HG02852 (cell line): ENCODE data around the gene KLHL7.
A peak's percentile ranks its signal among the peaks of the same experiment; 100 is the strongest.
"Not testable (repeated sequence)": the region's sequence is repeated elsewhere in the genome, so short reads cannot be mapped to it uniquely, and the experiment has no call there.

Source experiments
- ATAC-seq: cut with Tn5 transposase; IDR thresholded peaks from one replicate; pipeline ENCODE4 v1.9.1; 2021; ENCODE audit warnings: mild to moderate bottlenecking, moderate library complexity; ENCODE audit not compliant: unreplicated experiment

KLHL7 gene

DNA sequence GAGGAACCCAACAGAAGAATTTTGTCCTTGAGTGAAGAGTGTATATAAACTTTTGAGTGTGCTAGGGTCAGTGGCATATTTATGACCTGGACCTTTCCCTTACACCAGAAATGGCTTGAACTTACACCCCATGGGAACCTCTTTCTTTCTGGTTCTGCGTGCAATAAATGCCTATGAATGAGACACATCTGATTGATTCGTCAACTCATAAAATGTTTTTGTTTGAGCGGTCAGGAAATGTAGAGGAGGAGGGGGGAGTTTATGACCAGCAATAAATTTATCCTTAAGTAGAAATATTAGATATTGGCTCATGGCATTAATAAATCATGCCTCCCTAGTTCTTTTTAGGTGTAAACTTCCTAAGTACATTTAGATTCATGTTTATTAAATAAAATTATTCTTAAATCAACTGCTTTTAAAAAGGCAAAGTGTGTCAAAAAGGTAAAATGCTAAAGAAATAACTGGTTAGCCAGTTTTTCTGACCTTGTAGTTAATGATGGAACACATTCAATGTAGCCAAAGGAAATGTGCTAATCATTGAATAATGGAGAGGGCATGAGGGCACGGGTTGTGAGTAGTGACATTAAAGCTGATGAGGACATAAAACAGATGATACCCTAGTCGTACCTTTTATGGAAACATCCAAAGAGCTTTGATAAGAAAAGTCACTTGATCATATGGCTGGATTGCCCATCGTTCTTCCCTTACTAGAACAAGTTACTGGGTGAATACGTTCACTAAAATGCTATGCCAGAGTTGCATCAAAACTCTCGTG is 62.7 kb downstream of the KLHL7 start:
- no peak for ATAC-seq

DNA sequence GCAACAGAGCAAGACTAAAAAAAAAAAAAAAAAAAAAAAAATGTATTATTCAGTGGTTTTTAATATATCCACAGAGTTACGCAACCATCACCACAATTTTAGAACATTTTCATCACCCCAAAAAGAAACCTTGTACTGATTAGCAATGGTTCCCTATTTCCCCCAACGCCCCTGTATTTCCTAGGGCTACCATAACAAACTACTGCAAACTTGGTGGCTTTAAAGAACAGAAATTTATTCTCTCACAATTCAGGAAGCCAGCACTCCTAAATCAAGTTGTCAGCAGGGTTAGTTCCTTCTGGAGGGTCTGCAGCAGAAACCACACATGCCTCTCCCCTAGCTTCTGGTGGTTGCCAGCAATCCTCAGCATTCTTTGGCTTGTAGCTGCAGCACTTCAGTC is 70.4 kb downstream of the KLHL7 start:
- ATAC-seq = no peak

DNA sequence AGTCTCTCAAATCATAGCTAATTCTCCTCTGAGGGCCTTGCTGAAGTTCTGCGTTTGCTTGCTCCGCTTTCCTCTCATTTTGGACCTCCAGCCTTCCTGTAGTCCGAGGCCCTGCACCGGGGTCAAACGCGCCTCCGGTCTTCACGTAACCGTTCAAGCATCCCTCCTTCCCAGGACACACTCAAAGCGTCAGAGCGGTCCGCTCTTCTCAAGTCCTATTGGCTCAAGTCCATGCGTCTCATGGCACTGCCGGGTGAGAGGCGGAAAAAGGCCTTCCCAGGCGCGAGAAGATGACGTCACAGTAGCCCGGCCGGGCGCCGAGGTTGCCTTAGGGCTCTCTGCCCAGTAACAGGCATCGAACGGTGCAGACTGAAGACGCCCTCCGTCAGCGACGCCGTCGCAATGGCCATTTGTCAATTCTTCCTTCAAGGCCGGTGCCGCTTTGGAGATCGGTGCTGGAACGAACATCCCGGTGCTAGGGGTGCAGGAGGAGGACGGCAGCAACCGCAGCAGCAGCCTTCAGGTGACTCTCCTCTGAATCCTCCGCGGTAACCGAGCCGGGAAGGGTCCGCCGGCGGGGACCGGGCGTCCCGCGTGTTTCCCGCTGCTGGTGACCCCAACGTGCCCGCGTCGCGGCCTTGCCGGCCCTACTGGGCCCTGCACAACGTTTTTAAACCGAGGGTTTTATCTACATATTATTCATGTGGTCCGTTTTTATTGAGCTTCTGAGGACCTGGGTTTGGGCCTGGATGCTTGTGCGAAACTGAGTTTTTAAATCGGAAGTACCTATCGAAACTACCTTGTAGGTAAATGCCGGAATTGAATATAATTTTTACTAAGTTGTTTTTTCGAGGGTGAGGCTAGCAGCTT is 76.3 kb downstream of the KLHL7 start, which contains the start of gene NUP42:
Gene NUP42, plus strand, starts transcription at position 365 of the 870 bp plus-strand sequence. Its CDS starts 38 bp downstream, at position 403.
- ATAC-seq = peak; percentile 94

DNA sequence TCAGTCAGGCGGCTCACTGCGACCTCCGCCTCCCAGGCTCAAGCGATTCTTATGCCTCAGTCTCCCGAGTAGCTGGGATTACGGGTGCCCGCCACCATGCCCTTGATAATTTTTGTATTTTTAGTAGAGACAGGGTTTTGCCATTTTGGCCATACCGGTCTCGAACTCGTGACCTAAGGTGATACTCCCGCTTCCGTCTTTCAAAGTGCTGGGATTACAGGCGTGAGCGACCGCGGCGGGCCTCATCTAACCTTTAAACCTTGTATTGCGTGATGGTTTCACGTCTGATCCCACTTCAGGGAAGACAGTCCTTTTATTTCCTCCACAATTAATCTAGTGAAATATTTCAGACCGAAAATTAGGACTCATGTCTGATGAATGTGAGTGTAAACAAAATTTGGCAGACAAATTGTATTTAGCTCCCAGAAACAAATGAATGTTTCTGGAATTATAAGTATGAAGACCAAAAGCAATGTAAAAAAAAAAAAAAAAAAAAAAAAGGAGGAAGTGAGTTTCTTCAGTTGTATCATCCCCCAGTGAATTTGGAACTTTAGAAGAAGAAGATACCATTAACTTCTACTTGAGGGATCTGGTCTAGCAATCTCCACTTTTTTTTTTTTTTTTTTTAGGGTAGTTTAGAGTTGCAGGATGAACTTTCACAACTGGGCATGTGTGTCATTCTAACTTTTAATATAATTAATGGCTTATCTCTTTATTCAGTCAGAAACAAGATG is 77.9 kb downstream of the KLHL7 start:
- no peak for ATAC-seq

DNA sequence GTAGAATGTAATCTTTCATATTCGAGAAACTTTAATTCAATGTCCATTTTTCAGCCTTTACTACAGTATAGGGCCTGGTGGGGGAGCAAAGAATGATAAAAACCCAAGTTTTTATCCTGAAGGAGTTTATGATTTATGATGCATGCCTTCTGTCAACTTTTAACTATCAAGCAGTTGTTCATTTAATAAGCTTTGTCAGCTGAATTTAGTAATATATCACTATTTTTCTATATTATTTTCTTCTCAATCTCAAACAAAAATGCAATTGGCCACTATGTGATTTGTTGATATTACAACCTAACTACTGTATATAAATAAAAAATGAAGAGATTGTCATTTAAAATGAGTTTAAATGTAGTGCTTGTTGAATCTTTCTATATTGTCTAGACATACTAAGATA is 78.7 kb downstream of the KLHL7 start:
- ATAC-seq = no peak

DNA sequence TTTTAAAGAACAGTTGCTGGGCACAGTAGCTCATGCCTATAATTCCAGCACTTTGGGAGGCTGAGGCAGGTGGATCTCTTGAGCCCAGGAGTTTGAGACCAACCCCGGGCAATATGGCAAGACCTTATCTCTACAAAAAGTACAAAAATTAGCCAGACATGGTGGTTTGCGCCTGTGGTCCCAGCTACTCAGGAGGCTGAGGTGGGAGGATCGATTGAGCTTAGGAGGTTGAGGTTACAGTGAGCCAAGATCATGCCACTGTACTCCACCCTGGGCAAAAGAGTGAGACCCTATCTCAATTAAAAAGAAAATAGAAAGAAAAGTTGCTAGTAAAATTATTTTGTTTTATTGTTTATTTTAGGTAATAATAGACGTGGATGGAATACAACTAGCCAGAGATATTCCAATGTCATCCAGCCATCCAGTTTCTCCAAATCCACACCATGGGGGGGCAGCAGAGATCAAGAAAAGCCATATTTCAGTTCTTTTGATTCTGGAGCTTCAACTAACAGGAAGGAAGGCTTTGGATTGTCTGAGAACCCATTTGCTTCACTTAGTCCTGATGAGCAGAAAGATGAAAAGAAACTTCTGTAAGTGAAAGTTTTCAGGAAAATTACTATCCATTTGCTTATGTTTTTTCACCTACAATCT is 79.2 kb downstream of the KLHL7 start:
- ATAC-seq = no peak

DNA sequence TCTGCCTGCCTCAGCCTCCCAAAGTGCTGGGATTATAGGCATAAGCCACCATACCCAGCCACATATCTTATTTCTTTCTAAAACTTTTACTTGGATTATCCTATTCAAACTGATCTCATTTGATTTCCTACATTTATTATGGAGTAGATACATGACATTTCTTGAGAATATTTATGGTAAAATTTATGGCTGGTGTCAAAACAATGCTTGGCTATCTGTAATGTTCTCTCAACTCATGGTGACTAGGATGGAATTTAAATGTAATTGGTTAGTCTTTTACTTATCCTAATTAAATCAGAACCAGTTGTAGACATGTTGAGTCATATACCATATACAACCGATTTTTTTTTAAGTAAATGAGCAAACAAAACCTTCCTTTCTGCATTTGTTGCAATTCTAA is 80.4 kb downstream of the KLHL7 start:
- no peak for ATAC-seq

DNA sequence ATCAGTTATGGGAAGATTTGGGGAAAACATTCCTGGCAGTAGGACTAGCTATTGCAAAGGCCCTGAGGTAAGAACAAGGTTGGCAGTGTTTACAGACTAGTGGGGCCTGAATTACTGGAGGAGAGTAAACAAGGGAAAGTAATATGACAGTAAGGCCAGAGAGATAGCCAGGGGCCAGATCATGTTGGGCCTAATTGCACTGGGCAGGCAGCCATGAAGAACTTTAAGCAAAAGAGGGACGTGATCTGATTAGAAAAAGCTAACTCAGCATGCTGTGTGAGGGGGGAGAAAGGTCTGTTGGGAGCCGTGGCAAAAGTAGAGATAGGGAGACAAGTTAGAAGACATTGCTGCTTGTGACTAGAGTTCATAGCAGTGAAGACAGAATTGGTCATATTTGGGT is 85.4 kb downstream of the KLHL7 start:
- no peak for ATAC-seq

DNA sequence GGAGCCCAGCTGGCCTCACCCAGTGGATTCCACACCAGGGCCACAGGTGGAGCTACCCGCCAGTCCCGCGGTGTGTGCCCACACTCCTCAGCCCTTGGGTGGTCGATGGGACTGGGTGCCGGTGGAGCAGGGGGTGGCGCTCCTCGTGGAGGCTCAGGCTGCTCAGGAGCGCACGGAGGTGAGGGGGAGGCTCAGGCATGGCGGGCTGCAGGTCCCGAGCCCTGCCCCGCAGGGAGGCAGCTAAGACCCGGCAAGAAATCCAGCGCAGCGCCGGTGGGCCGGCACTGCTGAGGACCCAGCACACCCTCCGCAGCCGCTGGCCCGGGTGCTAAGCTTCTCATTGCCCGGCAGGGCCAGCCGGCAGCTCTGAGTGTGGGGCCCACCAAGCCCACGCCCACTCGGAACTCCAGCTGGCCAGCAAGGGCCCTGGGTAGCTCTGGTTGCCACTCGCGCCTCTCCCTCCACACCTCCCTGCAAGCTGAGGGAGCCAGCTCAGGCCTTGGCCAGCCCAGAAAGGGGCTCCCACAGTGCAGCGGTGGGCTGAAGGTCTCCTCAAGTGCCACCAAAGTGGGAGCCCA is 88.2 kb downstream of the KLHL7 start:
- not testable (repeated sequence) for ATAC-seq

DNA sequence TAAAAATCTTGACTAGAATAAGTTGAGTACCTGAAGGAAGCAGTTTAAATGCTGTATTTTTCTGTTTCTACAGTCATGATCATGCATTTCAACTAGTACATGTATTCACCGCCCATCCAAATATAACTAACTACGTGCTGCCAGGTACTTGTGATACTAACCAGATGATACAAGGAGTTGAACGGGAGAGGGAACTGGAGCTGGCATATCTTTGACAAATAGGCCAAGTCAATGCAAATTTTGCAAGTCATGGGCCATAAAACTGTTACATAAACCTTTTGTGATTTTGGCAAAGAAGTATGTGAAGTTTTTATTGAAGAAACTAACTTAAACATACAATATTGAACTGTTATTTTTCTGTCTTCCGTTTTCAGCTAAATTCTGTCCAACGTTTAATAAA is 90.7 kb downstream of the KLHL7 start:
- ATAC-seq = no peak

DNA sequence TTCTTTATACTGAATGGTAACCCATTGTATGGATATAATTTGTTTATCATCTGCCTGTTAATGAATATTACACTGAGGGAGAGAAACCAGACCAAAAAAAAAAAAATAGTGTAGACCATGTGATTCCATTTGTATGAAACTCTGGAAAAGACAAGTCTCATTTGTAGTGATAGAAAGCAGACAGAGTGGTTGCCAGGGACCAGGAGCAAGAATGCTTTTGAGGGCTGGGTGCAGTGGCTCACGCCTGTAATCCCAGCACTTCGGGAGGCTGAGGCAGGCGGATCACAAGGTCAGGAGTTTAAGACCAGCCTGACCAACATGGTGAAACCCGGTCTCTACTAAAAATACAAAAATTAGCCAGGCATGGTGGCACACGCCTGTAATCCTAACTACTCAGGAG is 92.2 kb downstream of the KLHL7 start:
- ATAC-seq = not testable (repeated sequence)

DNA sequence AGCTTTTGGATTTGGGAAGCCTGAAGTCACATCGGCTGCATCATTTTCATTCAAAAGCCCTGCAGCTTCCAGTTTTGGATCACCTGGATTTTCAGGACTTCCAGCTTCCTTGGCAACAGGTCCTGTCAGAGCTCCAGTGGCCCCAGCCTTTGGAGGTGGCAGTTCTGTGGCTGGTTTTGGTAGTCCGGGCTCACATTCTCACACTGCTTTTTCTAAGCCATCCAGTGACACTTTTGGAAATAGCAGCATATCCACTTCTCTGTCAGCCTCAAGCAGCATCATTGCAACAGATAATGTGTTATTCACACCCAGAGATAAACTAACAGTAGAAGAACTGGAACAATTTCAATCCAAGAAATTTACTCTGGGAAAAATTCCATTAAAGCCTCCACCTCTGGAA is 94.7 kb downstream of the KLHL7 start:
- no peak for ATAC-seq

DNA sequence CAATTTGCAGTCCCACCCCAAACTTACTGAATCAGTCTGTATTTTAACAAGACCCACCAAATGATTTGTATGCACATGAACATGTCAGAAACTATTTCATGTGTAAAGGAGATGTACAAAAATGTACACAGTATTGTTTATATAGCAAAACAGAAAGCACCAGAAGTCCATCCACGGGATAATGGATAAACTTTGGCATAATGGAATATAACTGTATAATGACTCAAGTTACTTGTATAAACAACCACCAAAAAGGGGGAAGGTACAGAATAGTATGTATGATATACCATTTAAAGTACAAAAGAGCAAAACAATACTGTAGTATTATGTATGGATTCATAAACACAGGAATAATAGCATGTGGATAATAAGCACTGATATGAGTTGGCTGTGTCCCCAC is 98.7 kb downstream of the KLHL7 start:
- no peak for ATAC-seq

DNA sequence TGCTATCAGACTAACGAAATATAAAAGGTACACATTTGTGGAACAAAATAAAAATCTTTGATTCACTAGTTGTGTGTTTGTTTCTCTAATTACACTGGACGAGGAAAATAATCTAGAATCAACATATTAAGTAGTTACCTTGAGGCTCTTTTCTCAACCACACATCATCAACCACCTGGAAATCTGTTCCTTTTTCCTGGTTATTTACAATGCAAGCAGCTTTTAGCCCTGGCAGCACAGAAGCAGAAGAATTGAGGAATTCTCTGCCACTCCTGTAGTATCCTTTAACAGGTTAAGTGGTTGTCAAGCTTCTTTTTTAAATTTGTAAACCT is 100.0 kb downstream of the KLHL7 start:
- ATAC-seq = no peak

DNA sequence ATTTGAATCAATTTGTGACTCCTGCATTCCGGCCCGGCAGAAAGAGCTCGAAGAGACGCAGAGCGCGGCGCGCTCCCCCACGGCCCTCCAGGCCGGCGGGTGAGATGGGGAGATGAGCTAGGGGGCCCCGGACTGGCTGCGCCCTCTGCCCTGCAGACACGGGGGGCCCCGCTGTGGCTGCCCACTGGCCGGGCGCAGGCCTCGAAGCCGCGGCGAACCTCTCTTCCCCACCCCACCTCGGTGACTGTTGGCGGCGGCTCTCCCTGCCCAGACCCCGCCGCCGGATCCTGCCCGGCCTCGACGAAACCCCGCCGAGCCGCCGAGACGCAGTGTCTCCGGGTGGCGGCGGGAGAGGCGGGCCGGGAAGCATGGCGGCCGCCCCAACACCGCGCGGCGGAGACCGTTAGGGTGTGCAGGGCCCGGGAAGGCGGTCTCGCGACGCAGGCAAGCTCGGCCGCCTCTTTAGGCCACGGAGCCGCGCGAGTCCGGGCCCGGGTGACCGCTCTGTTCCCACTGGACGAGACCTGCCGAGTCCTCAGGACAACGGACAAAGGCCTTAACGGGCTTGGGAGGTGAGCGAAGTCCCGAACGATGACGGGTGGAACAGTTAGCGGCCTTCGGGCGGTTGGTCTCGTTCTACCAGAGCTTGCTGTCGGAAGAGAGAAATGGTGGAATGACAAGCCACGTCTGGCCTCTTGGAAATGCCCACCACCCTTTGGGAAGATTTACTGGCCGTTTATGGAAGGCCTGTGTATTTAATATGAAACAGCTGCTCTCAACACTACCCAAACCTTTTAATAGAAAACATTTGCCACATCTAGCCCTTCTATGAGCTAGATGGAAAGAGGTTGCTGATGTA is 100.6 kb downstream of the KLHL7 start:
- peak; percentile 75 for ATAC-seq

DNA sequence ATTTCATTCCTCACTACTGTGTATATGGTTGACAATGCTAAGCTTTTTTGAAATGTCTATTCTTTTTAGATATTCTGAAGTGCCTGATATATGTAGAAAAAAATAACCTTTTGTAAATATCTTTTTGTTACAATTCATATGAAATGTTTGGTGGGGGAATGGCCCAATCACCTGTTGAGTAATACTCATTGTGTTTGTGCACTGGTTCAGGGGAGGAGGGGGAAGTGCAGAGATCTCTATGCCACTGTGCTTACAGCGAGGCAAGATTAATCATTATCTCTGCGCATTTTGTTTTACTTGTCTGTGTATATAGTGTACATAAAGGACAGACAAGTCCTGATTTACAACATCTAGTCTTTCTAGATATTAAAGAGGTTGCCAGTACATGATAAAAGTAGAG is 101.4 kb downstream of the KLHL7 start:
- ATAC-seq = no peak

DNA sequence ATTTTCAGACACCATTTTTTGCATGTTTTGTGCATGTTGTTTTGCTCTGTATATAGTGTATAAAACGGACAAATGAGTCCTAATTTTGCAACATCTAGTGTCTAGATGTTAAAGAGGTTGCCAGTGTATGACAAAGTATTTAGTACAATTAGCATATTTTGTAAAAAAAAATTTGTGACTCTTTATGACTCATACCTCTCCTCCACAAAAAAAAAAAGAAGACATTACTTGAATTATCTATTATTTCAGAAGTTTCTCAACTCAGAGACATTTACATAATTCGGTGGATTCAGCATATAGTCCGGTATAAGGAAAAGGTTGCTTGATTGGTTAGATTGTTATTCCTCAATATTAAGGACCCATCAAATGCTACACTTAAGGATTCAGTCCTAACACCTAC is 102.3 kb downstream of the KLHL7 start:
- ATAC-seq = no peak

DNA sequence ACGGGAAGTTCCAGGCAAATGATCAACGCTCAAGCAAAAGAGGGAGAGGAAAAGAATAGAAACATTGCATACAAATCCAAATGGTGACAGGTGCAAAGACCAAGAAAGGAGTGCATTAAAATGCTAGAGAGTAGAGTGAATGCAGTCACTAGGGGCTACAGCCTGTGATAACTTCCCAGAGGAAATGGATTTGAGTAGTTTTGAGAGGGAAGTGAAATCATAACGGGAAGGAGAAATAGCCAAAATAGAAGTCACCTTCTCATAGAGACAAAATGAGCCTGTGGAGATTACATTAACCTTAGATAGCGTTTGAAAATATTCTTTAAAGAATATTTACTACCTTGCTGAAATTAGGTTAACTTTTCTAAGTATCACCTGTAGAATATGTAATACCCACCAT is 102.7 kb downstream of the KLHL7 start:
- no peak for ATAC-seq

DNA sequence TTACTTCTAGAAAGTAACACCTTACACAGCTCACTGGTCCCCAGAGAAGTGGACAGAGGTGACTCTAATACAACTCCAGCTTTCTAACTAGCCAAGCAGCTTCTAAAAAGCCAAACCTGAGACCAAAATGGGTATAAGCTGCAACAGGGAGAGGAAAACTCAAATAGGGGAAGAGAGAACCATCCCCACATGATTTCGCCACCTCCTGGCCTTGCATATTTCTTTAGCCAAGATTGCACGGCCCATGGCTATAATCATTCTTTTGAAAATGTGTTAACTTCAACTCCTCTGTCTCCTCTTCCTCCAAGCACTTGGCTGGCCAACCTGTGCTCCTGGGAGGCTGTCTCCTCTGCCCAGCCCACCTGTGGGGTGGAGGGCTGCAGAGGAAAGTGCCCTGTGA is 104.9 kb downstream of the KLHL7 start:
- no peak for ATAC-seq

DNA sequence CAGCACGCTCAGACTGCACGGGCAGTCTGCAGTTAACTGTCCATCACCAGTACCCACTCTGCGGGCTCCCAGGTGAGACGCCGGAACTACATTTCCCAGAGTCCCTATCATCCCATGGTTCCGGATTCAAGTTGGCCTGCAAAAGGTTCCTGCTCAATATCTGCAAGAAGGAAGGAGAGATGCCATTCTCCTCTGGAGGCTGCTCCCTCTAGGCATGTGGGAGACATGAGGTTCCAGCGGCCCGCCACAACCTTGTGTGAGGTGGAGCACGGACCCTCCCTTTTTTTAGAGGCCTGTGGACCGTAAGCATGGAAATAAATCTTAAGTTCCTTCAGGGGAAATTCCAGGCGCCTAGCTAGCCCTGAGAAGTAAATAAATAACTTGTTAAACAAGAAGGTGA is 106.0 kb downstream of the KLHL7 start:
- no peak for ATAC-seq
